Natural killer cell (primary cell): Measurements from ENCODE around the gene DOC2A. TPM values are rescaled to one million over a fixed set of nuclear protein-coding genes. Genes with fewer than 3 reads are reported as not detected.

ENCODE experiments used
- ATAC-seq, 3 donors: fragments of 150-1000 bp in 2 of 3; fragments of 200-7000 bp in 1 of 3; cut with Tn5 transposase; 1 replicate in 1 of 3; 2 replicates in 2 of 3; pipeline ENCODE4 v1.10.0; 2021; ENCODE audit warnings: mild to moderate bottlenecking in 2 of 3, moderate library complexity in 2 of 3
- DNase-seq, 2 donors: peaks; one replicate each; pipeline versions ENCODE4 v3.0.0 to v3.0.0-alpha.2; 2013 to 2021; ENCODE audit warnings: mixed read lengths in 1 of 2
- H3K27ac ChIP-seq: one replicate; pipeline ENCODE4 v1.5.1; 2013; ENCODE audit warnings: mild to moderate bottlenecking, low read length
- H3K27me3 ChIP-seq: one replicate; pipeline ENCODE4 v1.6.1; 2013; ENCODE audit warnings: low read length; ENCODE audit not compliant: control insufficient read depth, insufficient read depth
- H3K36me3 ChIP-seq: one replicate; pipeline ENCODE4 v1.6.1; 2013; ENCODE audit warnings: low read length; ENCODE audit not compliant: control insufficient read depth, insufficient read depth
- H3K4me1 ChIP-seq: one replicate; pipeline ENCODE4 v1.6.1; 2013; ENCODE audit warnings: low read length; ENCODE audit not compliant: control insufficient read depth, insufficient read depth
- H3K4me3 ChIP-seq: one replicate; pipeline ENCODE4 v1.5.1; 2013; ENCODE audit warnings: low read length
- H3K9me3 ChIP-seq: one replicate; pipeline ENCODE4 v1.6.1; 2013; ENCODE audit warnings: low read length; ENCODE audit not compliant: control insufficient read depth, insufficient read depth
- H3K27ac Mint-ChIP-seq, 2 donors: one replicate each; pipeline ENCODE4 v1.8.0; 2022; ENCODE audit warnings: mild to moderate bottlenecking in 2 of 2, mixed read lengths in 2 of 2, moderate library complexity in 1 of 2
- H3K27me3 Mint-ChIP-seq, 2 donors: one replicate each; pipeline ENCODE4 v1.8.0; 2022; ENCODE audit warnings: low read depth in 2 of 2, mixed read lengths in 2 of 2
- H3K36me3 Mint-ChIP-seq: one replicate; pipeline ENCODE4 v1.8.0; 2022; ENCODE audit warnings: mixed read lengths
- H3K4me1 Mint-ChIP-seq, 2 donors: one replicate each; pipeline ENCODE4 v1.8.0; 2022; ENCODE audit warnings: mixed read lengths in 2 of 2
- H3K4me3 Mint-ChIP-seq: one replicate; pipeline ENCODE4 v1.8.0; 2022; ENCODE audit warnings: mild to moderate bottlenecking, moderate library complexity, mixed read lengths
- H3K9me3 Mint-ChIP-seq, 2 donors: one replicate each; pipeline ENCODE4 v1.8.0; 2022; ENCODE audit warnings: mixed read lengths in 2 of 2
- CTCF ChIP-seq: fragments of 200-600 bp; IDR thresholded peaks from one replicate; pipeline ENCODE4 v1.8.0; 2022; ENCODE audit warnings: antibody characterized with exemption
- WGBS: methylation state at CpG from one replicate; pipeline ENCODE4 v1.1.7; 2013; ENCODE audit warnings: missing lambda C conversion rate; ENCODE audit not compliant: insufficient coverage; 5-methylcytosine and 5-hydroxymethylcytosine counted together
- intact Hi-C: fragments of 100-400 bp; cut with micrococcal nuclease; formaldehyde crosslinking; loops from one replicate; pipeline ENCODE4 v1.14.2; 2022
- total RNA-seq, 4 donors: library from RNA; stranded (reverse); fragments of 120-200 nt in 1 of 4; gene quantifications; one replicate each; pipeline versions ENCODE4 v1.2.3 to v1.2.4, GENCODE V29; 2013 to 2022

The DOC2A gene
- total RNA-seq, 3 donors from 2014 or later (not counting 1 experiment from before 2014, with no cell fraction given), result not detected

GRCh38 chr16:30007378-30007895 is 3.4 kb downstream of the DOC2A start:
- Mint-ChIP-seq H3K4me3 (no peak overlapping the region), H3K4me1 (peaks cover 5 to 26% of the 10 kb centered on the region in 2 donors), H3K27me3 (peaks cover 7 to 26% of the 10 kb centered on the region in 2 donors), H3K27ac (no peak overlapping the region), H3K9me3 (no peaks in the 10 kb centered on the region), H3K36me3 (no peaks in the 10 kb centered on the region)
- DNase-seq, result no peak
- TF ChIP-seq CTCF, result no peak
- 82% methylated on average over 11 of the region's 11 CpGs for WGBS
- peaks cover 13% of the 10 kb centered on the region for H3K27me3 ChIP-seq
- H3K27ac ChIP-seq, result no peak overlapping the region
- intact Hi-C loops, result loop anchor here (5.0 kb wide), 1 partner anchor 305 kb away; no protein-coding TSS in a partner anchor
- H3K36me3 ChIP-seq, result peaks cover 3% of the 10 kb centered on the region
- no peaks in the 10 kb centered on the region for H3K9me3 ChIP-seq
- no peak for ATAC-seq
- H3K4me1 ChIP-seq, result peaks cover 16% of the 10 kb centered on the region
- H3K4me3 ChIP-seq, result no peak overlapping the region

- no peak for ATAC-seq
- peaks cover 5% of the 10 kb centered on the region for H3K36me3 ChIP-seq
- 95% methylated on average over 34 of the region's 34 CpGs for WGBS
- Mint-ChIP-seq H3K27ac (no peak overlapping the region), H3K27me3 (peaks cover 2 to 22% of the 10 kb centered on the region in 2 donors), H3K36me3 (no peaks in the 10 kb centered on the region), H3K4me3 (no peak overlapping the region), H3K9me3 (no peaks in the 10 kb centered on the region), H3K4me1 (peaks cover under 1 to 27% of the 10 kb centered on the region in 2 donors)
- no peak overlapping the region for H3K27ac ChIP-seq
- intact Hi-C loops, result loop anchor here (5.0 kb wide), 1 partner anchor 305 kb away; no protein-coding TSS in a partner anchor
- no peak for DNase-seq
- H3K4me1 ChIP-seq, result peaks cover 16% of the 10 kb centered on the region
- peaks cover 13% of the 10 kb centered on the region for H3K27me3 ChIP-seq
- no peak for TF ChIP-seq CTCF
- no peaks in the 10 kb centered on the region for H3K9me3 ChIP-seq
- no peak overlapping the region for H3K4me3 ChIP-seq
Observed at GRCh38 chr16:30006659-30007377, 4.0 kb downstream of the DOC2A start.

GRCh38 chr16:30006095-30006473 is 4.7 kb downstream of the DOC2A start:
- Mint-ChIP-seq H3K27me3 (peaks cover 0 to 17% of the 10 kb centered on the region in 2 donors), H3K9me3 (no peaks in the 10 kb centered on the region), H3K4me3 (no peak overlapping the region), H3K27ac (no peak overlapping the region), H3K4me1 (peaks cover 0 to 26% of the 10 kb centered on the region in 2 donors), H3K36me3 (no peaks in the 10 kb centered on the region)
- 95% methylated on average over 18 of the region's 18 CpGs for WGBS
- no peak for TF ChIP-seq CTCF
- no peak overlapping the region for H3K27ac ChIP-seq
- peaks cover 11% of the 10 kb centered on the region for H3K27me3 ChIP-seq
- ATAC-seq (no peak), DNase-seq (no peak)
- intact Hi-C loops, result loop anchor here (5.0 kb wide), 1 partner anchor 304 kb away; no protein-coding TSS in a partner anchor
- peaks cover 7% of the 10 kb centered on the region for H3K36me3 ChIP-seq
- peaks cover 10% of the 10 kb centered on the region for H3K4me1 ChIP-seq
- no peak overlapping the region for H3K4me3 ChIP-seq
- H3K9me3 ChIP-seq, result no peaks in the 10 kb centered on the region
